GM21723 (cell line): ENCODE data around the gene CLPTM1L.
"Not testable (repeated sequence)": the region's sequence is repeated elsewhere in the genome, so short reads cannot be mapped to it uniquely, and the experiment has no call there.

Experiments
- ATAC-seq: cut with Tn5 transposase; IDR thresholded peaks from one replicate; pipeline ENCODE4 v1.9.1; 2021; ENCODE audit warnings: mild to moderate bottlenecking, moderate library complexity; ENCODE audit not compliant: unreplicated experiment

Gene CLPTM1L

DNA sequence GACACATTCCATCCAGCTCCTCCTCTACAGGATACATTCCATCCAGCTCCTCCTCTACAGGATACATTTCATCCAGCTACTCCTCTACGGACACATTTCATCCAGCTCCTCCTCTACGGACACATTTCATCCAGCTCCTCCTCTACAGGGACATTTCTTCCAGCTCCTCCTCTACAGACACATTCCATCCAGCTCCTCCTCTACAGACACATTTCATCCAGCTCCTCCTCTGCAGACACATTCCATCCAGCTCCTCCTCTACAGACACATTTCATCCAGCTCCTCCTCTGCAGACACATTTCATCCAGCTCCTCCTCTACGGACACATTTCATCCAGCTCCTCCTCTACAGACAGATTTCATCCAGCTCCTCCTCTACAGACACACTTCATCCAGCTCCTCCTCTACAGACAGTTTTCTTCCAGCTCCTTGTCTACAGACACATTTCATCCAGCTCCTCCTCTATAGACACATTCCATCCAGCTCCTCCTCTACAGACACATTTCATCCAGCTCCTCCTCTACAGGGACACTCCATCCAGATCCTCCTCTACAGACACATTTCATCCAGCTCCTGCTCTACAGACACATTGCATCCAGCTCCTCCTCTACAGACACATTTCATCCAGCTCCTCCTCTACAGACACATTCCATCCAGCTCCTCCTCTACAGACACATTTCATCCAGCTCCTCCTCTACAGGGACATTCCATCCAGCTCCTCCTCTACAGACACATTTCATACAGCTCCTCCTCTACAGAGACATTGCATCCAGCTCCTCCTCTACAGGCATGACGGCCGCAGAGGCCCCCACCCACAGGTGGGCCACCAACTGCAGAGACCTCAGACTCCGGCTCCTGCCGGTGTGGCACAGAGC lies 16.4 kb downstream of the CLPTM1L start:
- ATAC-seq, result not testable (repeated sequence)

DNA sequence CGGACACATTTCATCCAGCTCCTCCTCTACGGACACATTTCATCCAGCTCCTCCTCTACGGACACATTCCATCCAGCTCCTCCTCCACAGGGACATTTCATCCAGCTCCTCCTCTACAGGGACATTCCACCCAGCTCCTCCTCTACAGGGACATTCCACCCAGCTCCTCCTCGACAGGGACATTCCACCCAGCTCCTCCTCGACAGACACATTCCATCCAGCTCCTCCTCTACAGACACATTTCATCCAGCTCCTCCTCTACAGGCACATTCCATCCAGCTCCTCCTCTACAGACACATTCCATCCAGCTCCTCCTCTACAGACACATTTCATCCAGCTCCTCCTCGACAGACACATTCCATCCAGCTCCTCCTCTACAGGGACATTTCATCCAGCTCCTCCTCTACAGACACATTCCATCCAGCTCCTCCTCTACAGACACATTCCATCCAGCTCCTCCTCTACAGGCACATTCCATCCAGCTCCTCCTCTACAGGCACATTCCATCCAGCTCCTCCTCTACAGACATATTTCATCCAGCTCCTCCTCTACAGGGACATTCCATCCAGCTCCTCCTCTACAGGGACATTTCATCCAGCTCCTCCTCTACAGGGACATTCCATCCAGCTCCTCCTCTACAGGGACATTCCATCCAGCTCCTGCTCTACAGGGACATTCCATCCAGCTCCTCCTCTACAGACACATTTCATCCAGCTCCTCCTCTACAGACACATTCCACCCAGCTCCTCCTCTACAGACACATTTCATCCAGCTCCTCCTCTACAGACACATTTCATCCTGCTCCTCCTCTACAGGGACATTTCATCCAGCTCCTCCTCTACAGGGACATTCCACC lies 17.8 kb downstream of the CLPTM1L start:
- ATAC-seq, result not testable (repeated sequence)

DNA sequence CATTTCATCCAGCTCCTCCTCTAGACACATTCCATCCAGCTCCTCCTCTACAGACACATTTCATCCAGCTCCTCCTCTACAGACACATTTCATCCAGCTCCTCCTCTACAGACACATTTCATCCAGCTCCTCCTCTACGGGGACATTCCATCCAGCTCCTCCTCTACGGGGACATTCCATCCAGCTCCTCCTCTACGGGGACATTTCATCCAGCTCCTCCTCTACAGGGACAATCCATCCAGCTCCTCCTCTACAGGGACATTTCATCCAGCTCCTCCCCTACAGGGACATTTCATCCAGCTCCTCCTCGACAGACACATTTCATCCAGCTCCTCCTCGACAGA lies 18.4 kb downstream of the CLPTM1L start:
- not testable (repeated sequence) for ATAC-seq

DNA sequence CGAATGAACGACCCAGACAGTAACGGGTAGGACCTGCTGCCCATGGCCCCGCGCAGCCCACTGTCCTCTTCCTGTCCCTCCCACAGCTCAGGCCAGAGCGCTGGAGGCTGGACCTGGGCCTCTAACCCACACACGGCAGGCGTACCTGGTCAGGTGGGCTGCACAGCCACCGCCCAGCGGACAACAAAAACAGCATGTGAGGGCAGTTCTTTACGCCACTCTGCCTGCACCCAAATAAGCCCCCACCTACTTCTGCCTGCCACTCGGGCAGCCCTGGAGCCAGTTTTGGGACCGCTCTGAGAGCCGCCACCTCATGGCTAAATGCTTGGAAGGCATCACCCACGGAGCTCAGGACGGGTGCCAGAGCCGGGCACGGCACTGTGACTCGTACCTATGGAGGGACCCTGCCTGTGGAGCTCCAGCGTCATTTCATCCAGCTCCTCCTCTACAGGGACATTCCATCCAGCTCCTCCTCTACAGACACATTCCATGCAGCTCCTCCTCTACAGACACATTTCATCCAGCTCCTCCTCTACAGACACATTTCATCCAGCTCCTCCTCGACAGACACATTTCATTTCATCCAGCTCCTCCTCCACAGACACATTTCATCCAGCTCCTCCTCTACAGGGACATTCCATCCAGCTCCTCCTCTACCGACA lies 18.9 kb downstream of the CLPTM1L start:
- no peak for ATAC-seq

DNA sequence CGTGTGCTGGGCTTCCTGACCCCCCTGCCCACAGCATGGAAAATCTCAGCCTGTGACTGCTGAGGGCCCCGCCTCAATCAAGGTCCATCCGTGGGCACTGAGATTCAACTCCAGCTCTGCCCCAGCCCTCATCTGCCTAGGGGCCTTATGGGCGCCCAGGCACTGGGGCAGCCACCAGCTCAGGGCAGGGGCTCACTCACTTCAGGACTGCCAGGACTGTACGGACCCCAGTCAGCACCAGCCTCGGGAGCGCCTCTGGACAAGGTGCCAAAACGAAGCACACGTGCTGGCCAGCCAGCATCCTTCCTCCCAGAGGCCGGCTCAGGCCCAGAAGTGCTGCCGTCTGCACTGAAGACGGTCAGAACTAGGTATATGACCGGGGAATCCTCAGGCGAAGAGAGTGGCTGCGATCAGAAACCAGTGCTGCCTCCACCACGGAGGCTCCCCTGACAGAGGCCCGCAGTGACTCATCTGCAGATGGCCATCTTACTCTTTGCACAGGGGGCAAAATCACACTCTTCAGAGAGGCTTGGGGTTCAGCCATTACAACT lies 19.6 kb downstream of the CLPTM1L start:
- ATAC-seq, result no peak

DNA sequence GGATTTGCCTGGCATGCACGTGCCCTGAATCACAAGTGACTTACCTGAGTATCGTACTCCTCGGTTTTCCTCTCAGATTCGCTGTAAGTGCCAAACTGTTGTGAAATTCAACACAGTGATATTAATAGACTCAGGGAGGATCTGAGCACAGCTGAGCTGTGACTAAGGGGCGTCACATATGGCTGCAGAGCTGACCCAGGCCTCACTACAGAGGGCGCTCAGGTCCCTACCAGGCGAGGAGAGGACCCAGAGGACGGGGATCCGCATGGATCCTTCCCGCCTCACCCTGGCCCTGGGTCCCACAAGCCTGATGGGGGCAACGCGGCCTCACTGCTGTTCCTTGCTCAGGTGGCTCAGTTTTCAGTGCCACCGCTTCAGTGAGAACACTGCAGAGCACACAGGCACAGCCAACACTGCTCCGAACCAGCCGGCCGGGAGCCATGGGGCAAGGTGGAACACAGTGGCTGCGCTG lies 20.1 kb downstream of the CLPTM1L start:
- ATAC-seq, result no peak

DNA sequence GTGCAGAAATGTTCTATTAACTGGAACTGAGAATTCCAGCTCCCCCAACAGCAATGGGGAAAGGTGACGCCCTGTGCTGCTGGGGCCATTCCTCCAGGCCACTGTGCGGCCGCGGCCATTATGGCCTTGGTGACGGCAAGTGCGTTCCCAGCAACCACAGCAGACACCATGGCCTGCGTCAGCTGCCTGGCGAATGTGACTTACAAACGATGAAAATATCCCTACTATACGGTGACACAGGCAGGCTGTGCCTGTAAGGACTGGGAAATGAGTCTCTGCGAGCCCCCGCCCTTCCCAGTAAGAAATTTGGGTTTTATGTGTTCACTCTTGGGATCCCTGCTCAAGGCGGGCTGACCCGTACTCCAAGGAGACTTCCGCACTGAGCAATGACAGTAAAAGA lies 20.6 kb downstream of the CLPTM1L start:
- ATAC-seq, result no peak

DNA sequence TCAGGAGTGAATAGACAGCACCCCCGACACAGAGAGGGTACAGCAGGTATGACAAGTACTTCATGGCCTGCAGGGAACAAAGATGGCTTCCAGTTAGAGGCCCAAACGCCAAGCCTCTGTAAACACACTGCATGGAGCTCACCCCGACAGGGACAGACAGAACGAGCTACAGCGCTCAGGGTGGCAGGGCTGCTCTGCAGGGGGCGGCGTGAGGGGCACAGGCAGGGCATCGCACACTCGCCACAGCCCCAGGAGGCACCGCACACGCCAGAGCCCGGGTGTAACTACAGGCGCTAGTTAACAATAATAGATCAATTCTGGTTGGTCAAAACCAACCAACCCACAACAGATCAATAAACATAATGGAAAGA lies 21.1 kb downstream of the CLPTM1L start:
- ATAC-seq, result no peak

DNA sequence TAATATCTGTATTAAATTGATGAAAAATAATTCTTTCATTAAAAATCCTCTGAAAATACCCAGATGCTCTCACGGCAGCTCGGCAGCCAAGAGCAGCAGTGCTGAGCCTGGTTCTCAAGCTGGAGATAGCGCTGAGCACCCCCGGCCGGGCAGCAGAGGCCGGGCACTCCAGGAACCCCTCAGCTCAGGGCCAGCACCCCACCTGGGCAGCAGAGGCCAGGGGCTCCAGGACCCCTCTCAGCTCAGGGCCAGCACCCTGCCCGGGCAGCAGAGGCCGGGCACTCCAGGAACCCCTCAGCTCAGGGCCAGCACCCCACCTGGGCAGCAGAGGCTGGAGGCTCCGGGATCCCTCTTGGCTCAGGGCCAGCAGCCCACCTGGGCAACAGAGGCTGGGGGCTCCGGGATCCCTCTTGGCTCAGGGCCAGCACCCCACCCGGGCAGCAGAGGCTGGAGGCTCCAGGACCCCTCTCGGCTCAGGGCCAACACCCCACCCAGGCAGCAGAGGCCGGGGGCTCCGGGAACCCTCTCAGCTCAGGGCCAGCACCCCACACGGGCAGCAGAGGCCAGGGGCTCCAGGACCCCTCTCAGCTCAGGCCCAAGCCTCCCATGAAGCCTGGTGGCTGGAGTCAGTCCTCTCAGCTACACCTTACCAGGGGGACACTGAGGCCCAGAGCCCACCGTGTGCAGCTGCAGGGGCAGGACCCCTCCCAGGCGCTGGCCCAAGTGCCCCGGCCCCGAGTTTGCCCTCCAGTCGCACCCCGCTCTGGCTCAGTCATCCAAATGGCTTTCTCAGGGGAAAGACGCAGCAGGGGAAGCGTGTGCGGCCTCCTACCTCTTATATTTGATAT lies 21.7 kb downstream of the CLPTM1L start:
- ATAC-seq, result no peak

DNA sequence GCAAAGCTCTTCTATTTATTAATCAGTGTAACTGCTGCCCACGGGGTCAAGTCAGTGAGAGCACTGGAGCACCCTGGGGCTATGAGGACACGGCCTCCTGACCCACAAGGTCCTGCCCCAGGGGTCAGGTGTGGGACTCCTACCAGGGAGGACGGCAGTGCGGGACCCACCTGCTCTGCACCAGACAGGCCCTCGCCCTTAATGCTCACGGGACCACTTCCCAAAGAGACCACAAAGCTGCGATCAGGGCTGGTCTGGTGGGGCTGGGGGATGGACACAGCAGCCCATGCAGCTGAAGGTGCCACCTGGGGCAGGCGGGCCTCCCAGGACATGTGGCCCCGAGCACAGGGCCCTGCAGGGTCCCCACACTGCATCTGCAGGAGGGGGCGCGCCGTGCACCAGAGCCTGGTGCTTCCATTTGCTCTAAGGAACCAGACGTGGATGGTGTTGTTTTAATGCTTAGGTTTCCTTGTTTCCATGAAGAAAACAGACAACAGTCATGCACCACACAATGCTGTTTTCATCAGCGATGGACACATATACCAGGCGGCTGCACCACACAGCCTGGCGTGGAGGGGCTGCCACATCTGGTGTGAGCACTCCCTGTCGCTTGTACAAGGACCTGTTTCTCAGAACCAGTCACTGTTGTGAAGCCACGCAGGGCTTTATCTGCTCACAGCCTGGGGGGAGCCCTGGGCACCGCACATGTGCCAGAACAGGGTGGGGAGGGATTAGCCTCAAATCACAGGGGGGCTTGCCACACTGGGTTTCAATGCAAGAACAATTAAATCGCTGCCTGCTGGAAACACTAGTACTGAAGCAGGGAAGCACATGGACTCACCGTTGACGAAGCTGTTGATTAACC lies 22.6 kb downstream of the CLPTM1L start:
- no peak for ATAC-seq

DNA sequence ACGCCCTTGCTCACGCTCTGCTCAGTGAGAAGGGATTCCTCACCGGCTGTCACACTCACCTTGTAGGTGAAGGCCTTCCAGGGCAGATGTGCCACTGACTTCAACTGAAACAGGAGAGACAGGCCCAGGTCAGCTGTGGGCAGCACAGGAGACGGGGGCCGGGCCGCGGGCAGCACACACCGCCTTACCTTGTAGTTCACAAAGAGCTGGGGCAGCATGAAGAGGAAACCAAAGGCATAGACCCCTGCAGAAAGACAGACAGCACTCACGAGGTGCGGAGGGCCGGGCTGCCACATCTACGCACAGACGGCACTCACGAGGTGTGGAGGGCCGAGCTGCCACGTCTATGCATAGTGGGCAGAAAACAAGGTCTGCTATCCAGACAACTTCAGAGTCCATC lies 23.3 kb downstream of the CLPTM1L start:
- ATAC-seq, result no peak

DNA sequence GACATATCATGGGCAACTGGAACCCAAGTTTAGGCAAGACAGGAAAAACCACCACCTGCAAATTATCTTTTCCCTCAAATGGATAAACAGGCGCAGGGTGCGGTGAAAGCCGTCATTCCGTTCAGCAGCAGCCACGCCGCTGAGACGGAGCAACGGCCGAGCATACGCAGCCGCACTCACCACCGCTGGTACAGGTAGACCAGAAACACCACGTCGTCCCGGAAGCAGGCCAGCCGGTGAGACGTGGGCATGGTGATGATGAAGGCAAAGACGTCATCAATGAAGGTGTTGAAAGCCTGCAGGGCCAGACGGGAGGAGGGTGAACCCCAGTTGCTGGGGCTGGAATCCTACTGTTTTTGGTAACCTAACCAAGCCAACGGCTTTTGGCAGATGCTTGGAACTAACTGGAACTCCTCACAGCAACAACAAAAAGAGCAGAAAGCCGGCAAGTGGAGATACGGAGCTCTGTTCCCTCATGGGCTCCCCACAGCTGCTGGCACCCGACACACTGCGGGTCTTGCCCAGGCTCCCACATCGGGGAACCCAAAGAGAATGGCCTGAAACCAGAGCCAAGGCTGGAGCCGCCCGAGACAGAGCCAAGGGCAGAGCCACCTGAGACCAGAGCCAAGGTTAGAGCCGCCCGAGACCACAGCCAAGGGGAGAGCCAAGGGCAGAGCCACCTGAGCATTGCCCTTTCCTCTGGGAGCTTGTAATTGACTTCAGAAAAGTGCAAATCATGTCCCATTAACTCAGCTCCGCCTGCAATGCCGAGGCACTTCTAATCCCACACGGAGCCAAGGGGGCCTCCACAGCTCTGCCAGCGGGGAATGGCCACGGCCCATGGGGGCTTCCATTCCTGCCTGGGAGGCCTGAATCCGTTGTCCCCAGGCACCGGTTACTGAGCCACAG lies 24.2 kb downstream of the CLPTM1L start:
- ATAC-seq, result no peak

DNA sequence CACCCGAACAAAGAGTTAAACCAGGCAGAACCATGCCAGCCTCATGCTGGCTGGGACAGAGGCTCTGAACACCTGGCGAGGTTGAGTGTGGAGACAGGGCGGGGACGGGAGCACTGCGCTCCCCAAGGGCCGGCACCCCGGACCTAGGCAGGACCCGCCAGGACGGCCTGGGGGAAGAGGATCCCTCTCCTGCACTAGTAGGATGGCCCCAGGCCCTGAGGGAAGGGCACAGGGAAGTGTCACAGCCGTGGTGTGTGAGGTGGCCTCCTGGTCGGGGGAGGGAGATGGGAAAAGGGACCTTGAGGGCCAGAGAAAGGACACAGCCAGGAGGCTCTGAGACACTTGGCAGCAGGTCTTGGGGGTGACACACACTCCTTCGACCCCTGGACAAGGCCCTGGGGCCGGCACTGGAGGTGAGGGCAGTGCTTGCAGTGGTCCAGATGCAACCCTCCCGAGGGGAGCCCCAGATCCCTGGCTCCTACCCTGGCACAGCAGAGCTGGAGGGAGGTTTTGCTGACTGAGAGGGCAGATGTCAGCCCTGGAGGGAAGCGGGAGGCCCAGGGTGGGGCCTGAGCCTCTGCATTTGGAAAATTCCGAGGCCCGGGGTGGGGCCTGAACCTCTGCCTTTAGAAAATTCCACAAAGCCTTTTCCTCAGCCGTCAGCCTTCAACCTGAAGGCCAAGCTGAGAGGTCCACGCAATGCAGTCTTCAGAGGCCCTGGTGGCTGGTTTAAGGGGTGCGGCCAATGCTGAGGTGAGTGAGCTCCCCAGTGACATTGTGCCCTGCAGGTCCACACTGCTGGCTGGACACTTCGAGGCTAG lies 25.3 kb downstream of the CLPTM1L start:
- ATAC-seq, result no peak

DNA sequence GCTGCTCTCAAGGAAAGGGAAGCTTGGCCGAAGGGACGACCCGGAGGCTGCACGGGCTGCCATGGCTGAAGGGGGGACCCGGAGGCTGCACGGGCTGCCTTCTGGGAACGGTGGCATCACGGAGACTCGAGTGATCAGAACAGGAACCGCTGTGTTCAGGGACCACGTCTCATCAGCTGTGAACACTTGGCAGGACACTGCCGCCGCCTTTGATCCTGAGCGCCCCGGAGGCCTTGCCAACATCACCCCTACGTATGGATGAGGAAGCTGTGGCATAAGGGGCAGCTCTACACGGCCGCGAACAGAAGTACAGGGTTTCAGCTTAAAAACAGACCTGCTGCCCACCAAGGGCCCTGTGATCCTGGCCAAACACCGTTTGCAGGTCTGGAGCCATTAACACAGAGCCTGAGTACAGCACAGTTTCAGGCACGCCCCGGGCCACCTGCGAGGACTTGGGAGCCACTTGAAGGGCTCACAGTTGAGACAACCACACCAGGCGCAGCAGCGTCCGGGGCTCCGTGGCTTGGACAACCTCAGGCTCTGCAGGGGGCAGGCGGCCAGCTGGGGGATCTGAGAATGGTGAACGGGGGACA lies 26.1 kb downstream of the CLPTM1L start:
- ATAC-seq, result no peak

DNA sequence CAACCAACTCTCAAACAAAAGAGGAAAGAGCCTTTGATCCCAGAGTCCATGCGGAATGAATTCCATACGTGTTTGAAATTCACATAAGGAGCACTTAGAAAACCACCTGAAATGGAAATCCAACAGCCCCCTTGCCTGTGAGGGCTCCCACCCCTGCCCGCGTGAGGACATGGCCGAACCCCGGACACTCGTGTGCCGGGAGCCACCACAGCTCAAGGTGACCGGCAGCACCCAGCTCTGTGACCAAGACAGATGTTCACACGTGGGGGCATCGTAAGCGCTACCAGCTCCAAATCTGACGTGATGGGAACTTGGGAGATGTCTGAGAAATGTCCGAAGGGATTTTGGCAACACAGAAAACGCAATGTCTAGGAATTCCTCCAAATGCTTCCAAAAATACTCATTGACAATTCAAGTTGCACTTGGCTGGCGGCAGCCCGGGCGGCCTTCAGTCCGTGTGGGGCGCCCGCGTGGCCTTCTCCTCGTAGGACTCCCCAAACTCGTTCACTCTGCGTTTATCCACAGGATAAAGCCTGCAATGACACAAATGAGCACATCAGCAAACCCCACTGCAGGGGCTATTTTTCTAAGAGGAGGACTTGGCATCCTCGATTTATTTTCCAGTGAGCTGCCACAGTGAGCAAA lies 26.9 kb downstream of the CLPTM1L start:
- no peak for ATAC-seq

DNA sequence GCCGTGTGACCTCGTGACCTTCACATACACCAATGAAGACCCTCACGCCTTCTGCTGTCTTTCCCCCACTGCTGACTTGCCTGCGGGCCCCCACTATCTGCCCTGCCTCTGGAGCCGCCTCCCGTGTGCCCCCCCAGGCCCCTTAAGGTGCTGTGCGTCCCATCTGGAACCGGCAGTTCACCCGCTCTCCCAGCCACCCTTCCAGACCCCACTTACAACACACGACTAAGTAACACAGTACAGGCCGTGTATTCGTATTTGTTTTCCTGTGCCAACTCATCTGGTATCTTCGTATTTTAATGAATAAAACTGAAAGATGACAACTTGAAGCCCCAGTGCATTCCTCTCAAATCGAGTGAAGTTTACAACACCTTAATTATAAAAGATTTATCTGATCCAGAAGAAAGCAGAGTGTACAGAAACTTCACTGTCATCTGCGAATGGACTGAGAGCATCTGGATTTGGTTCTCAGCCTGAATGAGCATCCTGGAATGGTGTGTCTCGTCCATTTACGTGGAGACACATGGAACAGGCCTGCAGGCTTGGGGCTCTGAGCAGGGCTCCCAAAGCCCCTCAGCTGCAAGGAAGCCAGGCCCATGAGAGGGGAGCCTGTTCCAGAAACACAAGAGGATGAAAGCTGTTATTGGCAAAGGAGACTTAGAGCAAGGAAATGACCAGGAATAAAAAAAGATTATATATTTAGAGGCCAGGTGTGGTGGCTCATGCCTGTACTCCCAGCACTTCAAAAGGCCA lies 28.1 kb downstream of the CLPTM1L start:
- ATAC-seq, result no peak
